PC-3 (cell line): ENCODE data around the gene SLC2A4. TPM values are rescaled to one million over a fixed set of nuclear protein-coding genes. Genes with fewer than 3 reads are reported as not detected.

Experiments used
- ATAC-seq: fragments of 200-7000 bp; cut with Tn5 transposase; 2 replicates; pipeline ENCODE4 v1.9.1; 2020; ENCODE audit warnings: mild to moderate bottlenecking, moderate library complexity
- BruUV-seq: library from RNA; stranded (reverse); fragments of 400-500 nt; replicated peaks from 2 replicates; lab custom pipeline; 2021; lab: Mats Ljungman, UMichigan
- CTCF ChIA-PET: fragments of 300-600 bp; sonication (Branson Sonifier 250); formaldehyde crosslinking; loops from one replicate; lab custom pipeline; 2022; ENCODE audit warnings: antibody characterized with exemption; lab: Charles Lee
- POLR2A ChIA-PET: fragments of 300-600 bp; sonication (Branson Sonifier 250); formaldehyde crosslinking; loops from one replicate; lab custom pipeline; 2022; ENCODE audit warnings: antibody characterized with exemption; ENCODE audit not compliant: unreplicated experiment; lab: Charles Lee
- DNase-seq: peaks from one replicate; pipeline ENCODE4 v3.0.0-alpha.2; 2015
- H2AFZ ChIP-seq: fragments of 300-600 bp; sonication (generic); 2 replicates; pipeline ENCODE4 v1.6.0; 2016; ENCODE audit warnings: antibody characterized with exemption, low read length
- H3F3A ChIP-seq: fragments of 300-600 bp; sonication (generic); one replicate; pipeline ENCODE4 v1.6.0; 2017; ENCODE audit warnings: antibody characterized with exemption, low read length, control low read depth, mild to moderate bottlenecking; ENCODE audit not compliant: unreplicated experiment
- H3K27ac ChIP-seq: fragments of 300-600 bp; sonication (generic); 2 replicates; pipeline ENCODE4 v1.5.1; 2016; ENCODE audit warnings: mild to moderate bottlenecking, low read length
- H3K27me3 ChIP-seq: fragments of 300-600 bp; sonication (generic); 2 replicates; pipeline ENCODE4 v1.6.1; 2016; ENCODE audit warnings: low read length, mixed read lengths
- H3K36me3 ChIP-seq: fragments of 300-600 bp; sonication (generic); 2 replicates; pipeline ENCODE4 v1.6.1; 2016; ENCODE audit warnings: low read depth, mixed run types, low read length, mixed read lengths
- H3K4me1 ChIP-seq: fragments of 300-600 bp; sonication (generic); 2 replicates; pipeline ENCODE4 v1.5.1; 2016; ENCODE audit warnings: low read length; ENCODE audit not compliant: insufficient read depth
- H3K4me2 ChIP-seq: fragments of 300-600 bp; sonication (generic); 2 replicates; pipeline ENCODE4 v1.6.0; 2016; ENCODE audit warnings: low read length
- H3K4me3 ChIP-seq: fragments of 300-600 bp; sonication (generic); 2 replicates; pipeline ENCODE4 v1.5.1; 2016; ENCODE audit warnings: mild to moderate bottlenecking, low read length, mixed read lengths
- H3K79me2 ChIP-seq: fragments of 300-600 bp; sonication (generic); 2 replicates; pipeline ENCODE4 v1.6.1; 2017; ENCODE audit warnings: low read length, mixed read lengths
- H3K9ac ChIP-seq: fragments of 300-600 bp; sonication (generic); 2 replicates; pipeline ENCODE4 v1.6.0; 2016; ENCODE audit warnings: mild to moderate bottlenecking, low read length
- H3K9me2 ChIP-seq: fragments of 300-600 bp; sonication (generic); replicated peaks from 2 replicates; pipeline ENCODE4 v1.6.1; 2016; ENCODE audit warnings: mixed run types, low read length, mixed read lengths
- H3K9me3 ChIP-seq: fragments of 300-600 bp; sonication (generic); 2 replicates; pipeline ENCODE4 v1.6.1; 2016; ENCODE audit warnings: low read length, mixed read lengths
- H4K20me1 ChIP-seq: fragments of 300-600 bp; sonication (generic); 2 replicates; pipeline ENCODE4 v1.6.1; 2016; ENCODE audit warnings: low read length, mixed read lengths
- EZH2 ChIP-seq: fragments of 300-600 bp; sonication (generic); IDR thresholded peaks from one replicate; pipeline ENCODE4 v1.6.1; 2017; ENCODE audit warnings: antibody characterized with exemption, mild to moderate bottlenecking, low read length; ENCODE audit not compliant: unreplicated experiment
- EZH2phosphoT487 ChIP-seq: fragments of 300-600 bp; sonication (generic); IDR thresholded peaks from 2 replicates; pipeline ENCODE4 v1.6.1; 2018; ENCODE audit warnings: mild to moderate bottlenecking, antibody characterized with exemption, low read length, borderline replicate concordance
- intact Hi-C: fragments of 100-400 bp; cut with micrococcal nuclease; formaldehyde crosslinking; loops from 2 replicates; pipeline ENCODE4 v1.9.0; 2023
- total RNA-seq: library from RNA; depleted of rRNA; stranded (reverse); fragments of >200 nt; gene quantifications from 2 replicates; pipeline ENCODE4 v1.2.3, GENCODE V29; 2014
- TF ChIP-seq, protein P1 (sequence below): fragments of 300-600 bp; sonication (generic); conservative IDR thresholded peaks from 2 replicates; pipeline ENCODE4 v1.5.1; 2017; ENCODE audit warnings: antibody characterized with exemption, low read depth, mild to moderate bottlenecking, low read length

SLC2A4 gene
- total RNA-seq, 1 experiment from 2014 or later = 0.29 TPM

DNA sequence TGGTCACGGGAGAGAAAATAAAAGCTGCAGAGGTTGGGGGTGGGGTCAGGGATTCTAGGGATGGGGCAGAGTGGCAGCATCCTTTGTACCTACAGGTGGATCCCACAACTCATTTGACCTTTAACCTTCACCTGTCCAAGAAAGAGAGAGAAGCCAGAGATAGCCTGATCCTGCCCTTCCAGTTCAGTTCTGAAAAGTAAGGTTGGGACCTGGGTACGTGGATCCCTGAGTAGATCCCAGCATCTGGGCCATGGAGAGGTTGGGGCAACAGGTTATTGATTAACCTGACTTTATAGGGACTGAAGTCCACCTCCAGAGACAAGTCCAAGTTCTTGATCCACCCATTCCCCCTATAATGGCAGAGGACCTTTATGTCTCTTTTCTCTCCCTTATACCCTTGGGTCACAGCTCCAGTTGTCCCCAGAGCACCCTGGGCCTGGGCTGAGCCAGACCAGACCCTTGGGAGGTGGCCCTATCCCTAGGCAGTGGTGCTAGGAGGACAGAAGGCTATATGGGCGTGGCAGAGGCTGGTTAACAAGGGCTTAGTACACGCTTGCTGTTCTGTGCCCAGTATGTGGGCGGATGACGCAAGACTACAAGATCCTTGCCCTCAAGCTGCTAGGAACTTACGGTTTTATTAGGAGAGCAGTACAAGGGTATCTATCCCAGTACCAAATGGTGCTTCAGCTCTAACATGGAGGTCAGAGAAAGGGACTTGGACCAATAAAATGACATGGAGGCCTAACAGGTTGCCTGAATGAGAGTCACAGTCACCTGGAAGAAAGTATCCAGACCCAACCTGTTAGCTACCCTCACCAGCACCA is 22.6 kb upstream of the SLC2A4 start:
- no peak overlapping the region for H3K9ac ChIP-seq
- ATAC-seq = no peak
- CTCF ChIA-PET = interaction anchor here (0.6 kb wide), 1 partner anchor 178 kb away, joined by 3 read pairs; no protein-coding TSS in a partner anchor

GRCh38 chr17:7259555-7259889 is 22.0 kb upstream of the SLC2A4 start:
- no peaks in the 10 kb centered on the region for H3K27me3 ChIP-seq
- no peaks in the 10 kb centered on the region for H3F3A ChIP-seq
- H3K36me3 ChIP-seq = peaks cover 7% of the 10 kb centered on the region; the same call in 1 of the 2 replicates
- TF ChIP-seq, protein P1, sequence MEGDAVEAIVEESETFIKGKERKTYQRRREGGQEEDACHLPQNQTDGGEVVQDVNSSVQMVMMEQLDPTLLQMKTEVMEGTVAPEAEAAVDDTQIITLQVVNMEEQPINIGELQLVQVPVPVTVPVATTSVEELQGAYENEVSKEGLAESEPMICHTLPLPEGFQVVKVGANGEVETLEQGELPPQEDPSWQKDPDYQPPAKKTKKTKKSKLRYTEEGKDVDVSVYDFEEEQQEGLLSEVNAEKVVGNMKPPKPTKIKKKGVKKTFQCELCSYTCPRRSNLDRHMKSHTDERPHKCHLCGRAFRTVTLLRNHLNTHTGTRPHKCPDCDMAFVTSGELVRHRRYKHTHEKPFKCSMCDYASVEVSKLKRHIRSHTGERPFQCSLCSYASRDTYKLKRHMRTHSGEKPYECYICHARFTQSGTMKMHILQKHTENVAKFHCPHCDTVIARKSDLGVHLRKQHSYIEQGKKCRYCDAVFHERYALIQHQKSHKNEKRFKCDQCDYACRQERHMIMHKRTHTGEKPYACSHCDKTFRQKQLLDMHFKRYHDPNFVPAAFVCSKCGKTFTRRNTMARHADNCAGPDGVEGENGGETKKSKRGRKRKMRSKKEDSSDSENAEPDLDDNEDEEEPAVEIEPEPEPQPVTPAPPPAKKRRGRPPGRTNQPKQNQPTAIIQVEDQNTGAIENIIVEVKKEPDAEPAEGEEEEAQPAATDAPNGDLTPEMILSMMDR = no peak
- no peak for TF ChIP-seq EZH2
- TF ChIP-seq EZH2phosphoT487 = no peak
- no peak overlapping the region for H2AFZ ChIP-seq
- H3K79me2 ChIP-seq = peaks cover 55% of the 10 kb centered on the region
- ATAC-seq = no peak
- ChIA-PET CTCF (no interaction called here), POLR2A (no interaction called here)
- no peak overlapping the region for H3K9ac ChIP-seq
- no peak overlapping the region for H3K27ac ChIP-seq
- DNase-seq = no peak
- H3K4me2 ChIP-seq = peak overlapping the region; percentile 50
- H3K9me2 ChIP-seq = no peaks in the 10 kb centered on the region
- peaks cover 27% of the 10 kb centered on the region for H3K4me1 ChIP-seq
- peaks cover 14% of the 10 kb centered on the region; the same call in 1 of the 2 replicates for H4K20me1 ChIP-seq
- no peak overlapping the region for H3K4me3 ChIP-seq
- BruUV-seq = no TSS peak
- no peaks in the 10 kb centered on the region for H3K9me3 ChIP-seq
- intact Hi-C loops = no loop called here

More for the DNA sequence above, 22.6 kb upstream of the SLC2A4 start:
- Histone ChIP-seq H3K79me2 (peaks cover 61% of the 10 kb centered on the region), H3F3A (no peaks in the 10 kb centered on the region), H3K4me2 (peak overlapping the region; percentile 50), H3K4me1 (peaks cover 27% of the 10 kb centered on the region), H3K9me2 (no peaks in the 10 kb centered on the region), H3K9me3 (no peaks in the 10 kb centered on the region), H3K27me3 (no peaks in the 10 kb centered on the region), H3K4me3 (no peak overlapping the region), H3K27ac (no peak overlapping the region), H4K20me1 (peaks cover 14% of the 10 kb centered on the region; the same call in 1 of the 2 replicates), H2AFZ (no peak overlapping the region), H3K36me3 (peaks cover 7% of the 10 kb centered on the region; the same call in 1 of the 2 replicates)
- DNase-seq = peak; percentile 38
- no TSS peak for BruUV-seq
- TF ChIP-seq EZH2 (no peak), EZH2phosphoT487 (no peak)
- TF ChIP-seq, protein P1 = no peak
- POLR2A ChIA-PET = no interaction called here
- intact Hi-C loops = no loop called here

DNA sequence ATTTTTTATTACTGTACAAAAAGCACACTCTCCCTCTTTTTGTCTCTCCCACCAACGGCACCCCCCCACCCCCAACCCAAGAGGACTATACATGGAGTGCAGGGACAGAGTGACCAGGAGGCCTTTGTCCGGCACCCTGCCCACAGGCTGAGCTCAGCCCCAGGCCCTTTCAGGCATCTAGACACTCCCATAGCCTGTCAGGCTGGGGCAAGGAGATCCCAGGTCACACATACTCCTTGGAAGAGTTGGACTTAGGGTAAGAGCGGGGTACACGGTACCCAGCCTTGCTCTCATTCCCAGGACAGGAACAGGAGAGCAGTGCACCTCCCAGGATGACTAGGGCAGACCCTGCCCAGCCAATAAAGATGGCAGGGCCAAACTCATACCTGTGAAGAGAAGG is 21.4 kb upstream of the SLC2A4 start:
- intact Hi-C loops = loop anchor here (5.0 kb wide), 1 partner anchor 222 kb away; the partner anchor contains the start of genes POLR2A and SLC35G6
- no peak for TF ChIP-seq EZH2phosphoT487
- TF ChIP-seq EZH2 = no peak
- TF ChIP-seq, protein P1 = no peak
- H3K27me3 ChIP-seq = no peaks in the 10 kb centered on the region
- H4K20me1 ChIP-seq = peaks cover 14% of the 10 kb centered on the region; the same call in 1 of the 2 replicates
- no peak overlapping the region for H2AFZ ChIP-seq
- CTCF ChIA-PET = no interaction called here
- H3K9ac ChIP-seq = peak overlapping the region; percentile 93; the same call in 1 of the 2 replicates
- DNase-seq = no peak
- H3F3A ChIP-seq = no peaks in the 10 kb centered on the region
- H3K79me2 ChIP-seq = peaks cover 50% of the 10 kb centered on the region
- BruUV-seq = no TSS peak
- POLR2A ChIA-PET = no interaction called here
- H3K36me3 ChIP-seq = peaks cover 4% of the 10 kb centered on the region; the same call in 1 of the 2 replicates
- no peaks in the 10 kb centered on the region for H3K9me2 ChIP-seq
- no peak for ATAC-seq
- peak overlapping the region; percentile 96 for H3K4me2 ChIP-seq
- peak overlapping the region; percentile 97 for H3K4me3 ChIP-seq
- peaks cover 27% of the 10 kb centered on the region for H3K4me1 ChIP-seq
- peak overlapping the region; percentile 83; the same call in 1 of the 2 replicates for H3K27ac ChIP-seq
- H3K9me3 ChIP-seq = no peaks in the 10 kb centered on the region
